Esophagus muscularis mucosa (tissue), 4 donors: Measurements from ENCODE around the gene AFF1.

ENCODE experiments used
- CTCF ChIP-seq, 3 experiments: fragments of 200-600 bp in 2 of 3; fragments of 450-650 bp in 1 of 3; sonication (generic) in 2 of 3; IDR thresholded peaks; one replicate each; pipeline ENCODE4 v1.5.1; 2017 to 2019; ENCODE audit warnings: antibody characterized with exemption in 3 of 3, mild to moderate bottlenecking in 2 of 3, moderate library complexity in 1 of 3
- EP300 ChIP-seq: sonication (generic); formaldehyde crosslinking; IDR thresholded peaks from one replicate; pipeline ENCODE4 v1.6.1; 2017; ENCODE audit warnings: antibody characterized with exemption
- POLR2A ChIP-seq: fragments of 450-650 bp; IDR thresholded peaks from one replicate; pipeline ENCODE4 v1.6.1; 2017; ENCODE audit warnings: antibody characterized with exemption, moderate library complexity, mild to moderate bottlenecking, low read depth

GRCh38 chr4:87032884-87033533 lies 98.2 kb downstream of the AFF1 start:
- TF ChIP-seq CTCF (IDR thresholded peaks at IDR 0.05), result no peak
- TF ChIP-seq EP300, result no peak
- no peak for TF ChIP-seq POLR2A
